Osteocyte (in vitro differentiated cells): ENCODE measurements around the gene AOPEP. TPM values are rescaled to one million over a fixed set of nuclear protein-coding genes. Genes with fewer than 3 reads are reported as not detected.

Experiments used
- DNase-seq: peaks from one replicate; pipeline ENCODE4 v3.0.0; 2021; ENCODE audit warnings: mixed read lengths; ENCODE audit not compliant: unreplicated experiment; ENCODE audit errors: extremely low spot score
- H3K27ac Mint-ChIP-seq: one replicate; pipeline ENCODE4 v1.8.0; 2021; ENCODE audit warnings: mild to moderate bottlenecking, mixed read lengths; ENCODE audit not compliant: unreplicated experiment
- H3K27me3 Mint-ChIP-seq: one replicate; pipeline ENCODE4 v1.8.0; 2021; ENCODE audit warnings: mixed read lengths; ENCODE audit not compliant: unreplicated experiment
- H3K36me3 Mint-ChIP-seq: one replicate; pipeline ENCODE4 v1.8.0; 2021; ENCODE audit warnings: mixed read lengths; ENCODE audit not compliant: unreplicated experiment
- H3K4me1 Mint-ChIP-seq: one replicate; pipeline ENCODE4 v1.8.0; 2021; ENCODE audit warnings: mixed read lengths; ENCODE audit not compliant: unreplicated experiment
- H3K4me3 Mint-ChIP-seq: one replicate; pipeline ENCODE4 v1.8.0; 2021; ENCODE audit warnings: mild to moderate bottlenecking, moderate library complexity, mixed read lengths; ENCODE audit not compliant: unreplicated experiment
- H3K9me3 Mint-ChIP-seq: one replicate; pipeline ENCODE4 v1.8.0; 2021; ENCODE audit warnings: mixed read lengths; ENCODE audit not compliant: unreplicated experiment
- CTCF ChIP-seq: fragments of 200-600 bp; sonication (generic); IDR thresholded peaks from 2 replicates; pipeline ENCODE4 v1.5.0; 2021; ENCODE audit warnings: antibody characterized with exemption, mild to moderate bottlenecking, moderate library complexity
- total RNA-seq: library from RNA; stranded (reverse); gene quantifications from 2 replicates; pipeline ENCODE4 v1.2.1, GENCODE V29; 2021

AOPEP gene
- total RNA-seq, 1 donor from 2014 or later: 108 TPM

GRCh38 chr9:95103871-95104580 is 377.5 kb downstream of the AOPEP start:
- no peak for TF ChIP-seq CTCF
- H3K4me3 Mint-ChIP-seq: no peak overlapping the region
- H3K27ac Mint-ChIP-seq: no peak overlapping the region
- H3K36me3 Mint-ChIP-seq: peaks cover 45% of the 10 kb centered on the region
- peaks cover 25% of the 10 kb centered on the region for H3K4me1 Mint-ChIP-seq
- no peak for DNase-seq
- H3K27me3 Mint-ChIP-seq: no peaks in the 10 kb centered on the region
- H3K9me3 Mint-ChIP-seq: no peaks in the 10 kb centered on the region

GRCh38 chr9:95104581-95104960 is 378.1 kb downstream of the AOPEP start:
- peaks cover 25% of the 10 kb centered on the region for H3K4me1 Mint-ChIP-seq
- no peak for TF ChIP-seq CTCF
- peak overlapping the region; percentile 39 for H3K27ac Mint-ChIP-seq
- H3K27me3 Mint-ChIP-seq: no peaks in the 10 kb centered on the region
- DNase-seq: no peak
- H3K9me3 Mint-ChIP-seq: no peaks in the 10 kb centered on the region
- H3K36me3 Mint-ChIP-seq: peaks cover 45% of the 10 kb centered on the region
- H3K4me3 Mint-ChIP-seq: no peak overlapping the region

GRCh38 chr9:95104980-95105379 is 378.5 kb downstream of the AOPEP start:
- H3K36me3 Mint-ChIP-seq: peaks cover 44% of the 10 kb centered on the region
- H3K27ac Mint-ChIP-seq: peak overlapping the region; percentile 39
- H3K4me1 Mint-ChIP-seq: peaks cover 25% of the 10 kb centered on the region
- no peak for DNase-seq
- no peak for TF ChIP-seq CTCF
- no peak overlapping the region for H3K4me3 Mint-ChIP-seq
- H3K9me3 Mint-ChIP-seq: no peaks in the 10 kb centered on the region
- H3K27me3 Mint-ChIP-seq: no peaks in the 10 kb centered on the region

GRCh38 chr9:95105519-95106287 is 379.2 kb downstream of the AOPEP start:
- Mint-ChIP-seq H3K36me3 (peaks cover 44% of the 10 kb centered on the region), H3K27ac (no peak overlapping the region), H3K27me3 (no peaks in the 10 kb centered on the region), H3K4me3 (no peak overlapping the region), H3K4me1 (peaks cover 25% of the 10 kb centered on the region), H3K9me3 (no peaks in the 10 kb centered on the region)
- DNase-seq: no peak
- no peak for TF ChIP-seq CTCF

- peaks cover 25% of the 10 kb centered on the region for H3K4me1 Mint-ChIP-seq
- peak overlapping the region; percentile 83 for H3K27ac Mint-ChIP-seq
- peaks cover 40% of the 10 kb centered on the region for H3K36me3 Mint-ChIP-seq
- H3K4me3 Mint-ChIP-seq: no peak overlapping the region
- TF ChIP-seq CTCF: no peak
- H3K27me3 Mint-ChIP-seq: no peaks in the 10 kb centered on the region
- no peak for DNase-seq
- H3K9me3 Mint-ChIP-seq: no peaks in the 10 kb centered on the region
Observed at GRCh38 chr9:95107001-95107749, 380.7 kb downstream of the AOPEP start.
